ENCODE measurements around the gene P2RY11.

Gene P2RY11

DNA sequence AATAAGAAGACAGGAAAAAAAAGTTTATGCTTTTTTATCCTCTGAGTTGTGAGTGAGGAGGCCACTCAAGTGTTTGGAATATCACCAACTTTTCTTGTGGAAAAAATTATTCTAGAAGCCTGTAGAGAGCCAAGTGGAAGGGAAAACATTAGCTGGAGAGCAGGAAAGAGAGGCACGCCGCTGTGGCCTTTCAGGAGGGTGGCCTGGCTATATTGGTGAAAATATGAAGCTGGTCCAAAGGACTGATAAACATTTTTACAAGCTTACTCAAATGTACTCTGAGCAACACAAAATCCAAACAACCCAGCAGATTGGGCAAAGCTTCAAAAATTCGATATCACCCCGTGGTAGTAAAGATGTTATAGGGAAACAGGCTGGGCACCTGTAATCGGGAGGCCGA is 10.6 kb downstream of the P2RY11 start:
- Histone ChIP-seq H3K4me1 (ENCODE audit: control insufficient read depth, insufficient read depth, low read length) (peaks cover 5% of the 10 kb centered on the region), H3K9ac (ENCODE audit: low read length) (no peak overlapping the region), H3K4me3 (ENCODE audit: low read length) (no peak overlapping the region), H3K27me3 (ENCODE audit: control insufficient read depth, insufficient read depth, low read length) (no peaks in the 10 kb centered on the region), H3K27ac (ENCODE audit: low read depth, low read length) (no peak overlapping the region), H3K36me3 (ENCODE audit: control insufficient read depth, insufficient read depth, low read length) (peaks cover 7% of the 10 kb centered on the region)

DNA sequence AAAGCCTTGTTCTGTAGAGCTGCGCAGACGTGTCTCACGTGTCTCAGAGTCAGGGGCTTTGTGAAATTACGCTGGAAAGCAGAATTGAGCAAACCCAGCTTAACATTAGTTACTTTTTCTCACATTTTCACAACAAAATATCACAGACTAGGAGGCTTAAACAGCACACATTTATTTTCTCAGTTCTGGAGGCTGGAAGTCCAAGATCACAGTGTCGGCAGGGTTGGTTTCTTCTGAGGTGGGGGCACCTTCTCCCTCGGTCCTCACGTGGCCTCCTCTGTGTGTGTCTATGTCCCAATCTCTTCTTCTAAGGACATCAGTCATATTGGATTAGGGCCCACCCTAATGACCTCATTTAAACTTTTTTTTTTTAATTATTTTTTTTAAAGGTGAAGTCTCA is 12.9 kb downstream of the P2RY11 start:
- Histone ChIP-seq H3K9ac (ENCODE audit: low read length) (no peak overlapping the region), H3K27me3 (ENCODE audit: control insufficient read depth, insufficient read depth, low read length) (no peaks in the 10 kb centered on the region), H3K27ac (ENCODE audit: low read depth, low read length) (no peak overlapping the region), H3K36me3 (ENCODE audit: control insufficient read depth, insufficient read depth, low read length) (no peaks in the 10 kb centered on the region), H3K4me1 (ENCODE audit: control insufficient read depth, insufficient read depth, low read length) (no peaks in the 10 kb centered on the region), H3K4me3 (ENCODE audit: low read length) (no peak overlapping the region)

DNA sequence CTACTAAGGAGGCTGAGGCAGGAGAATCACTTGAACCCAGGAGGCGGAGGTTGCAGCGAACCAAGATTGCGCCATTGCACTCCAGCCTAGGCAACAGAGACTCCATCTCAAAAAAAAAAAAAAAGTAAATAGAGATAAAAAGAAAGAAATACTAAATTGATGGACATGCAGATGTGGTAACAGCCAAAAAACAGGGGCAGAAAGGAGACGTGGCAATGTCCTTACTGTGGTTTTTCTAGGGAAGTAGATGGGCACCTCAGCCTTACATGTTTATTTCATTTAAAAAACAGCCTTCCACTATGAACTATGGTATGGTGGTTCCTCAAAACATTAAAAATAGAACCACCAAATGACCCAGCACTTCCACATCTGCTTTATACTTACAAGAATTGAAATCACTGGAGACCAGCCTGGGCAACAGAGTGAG is 14.7 kb downstream of the P2RY11 start:
- H3K9ac ChIP-seq (ENCODE audit: low read length): no peak overlapping the region
- H3K4me3 ChIP-seq (ENCODE audit: low read length): no peak overlapping the region
- no peaks in the 10 kb centered on the region for H3K36me3 ChIP-seq (ENCODE audit: control insufficient read depth, insufficient read depth, low read length)
- no peaks in the 10 kb centered on the region for H3K27me3 ChIP-seq (ENCODE audit: control insufficient read depth, insufficient read depth, low read length)
- H3K27ac ChIP-seq (ENCODE audit: low read depth, low read length): no peak overlapping the region
- H3K4me1 ChIP-seq (ENCODE audit: control insufficient read depth, insufficient read depth, low read length): no peaks in the 10 kb centered on the region

DNA sequence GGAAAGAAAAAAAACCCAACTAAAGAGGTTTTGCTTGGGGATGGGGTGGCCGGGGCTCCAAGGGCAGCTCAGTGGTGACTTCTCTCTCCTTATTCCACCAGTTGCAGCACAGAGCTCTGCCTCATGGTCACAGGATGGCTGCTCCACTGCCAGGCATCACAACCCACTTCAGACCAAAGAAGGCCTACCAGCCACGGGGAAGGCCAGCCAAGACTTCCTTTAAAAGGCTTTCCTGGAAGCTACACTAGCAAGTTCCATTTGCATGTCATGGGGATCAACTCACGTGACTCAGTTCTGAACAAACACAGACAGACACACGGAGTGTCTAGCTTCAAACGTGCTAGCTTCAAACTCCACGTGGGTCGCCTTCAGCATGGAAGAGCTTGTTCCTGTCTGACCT is 21.4 kb downstream of the P2RY11 start:
- Histone ChIP-seq H3K4me1 (ENCODE audit: control insufficient read depth, insufficient read depth, low read length) (no peaks in the 10 kb centered on the region), H3K4me3 (ENCODE audit: low read length) (no peak overlapping the region), H3K27me3 (ENCODE audit: control insufficient read depth, insufficient read depth, low read length) (no peaks in the 10 kb centered on the region), H3K36me3 (ENCODE audit: control insufficient read depth, insufficient read depth, low read length) (peaks cover 18% of the 10 kb centered on the region), H3K9ac (ENCODE audit: low read length) (no peak overlapping the region), H3K27ac (ENCODE audit: low read depth, low read length) (no peak overlapping the region)

DNA sequence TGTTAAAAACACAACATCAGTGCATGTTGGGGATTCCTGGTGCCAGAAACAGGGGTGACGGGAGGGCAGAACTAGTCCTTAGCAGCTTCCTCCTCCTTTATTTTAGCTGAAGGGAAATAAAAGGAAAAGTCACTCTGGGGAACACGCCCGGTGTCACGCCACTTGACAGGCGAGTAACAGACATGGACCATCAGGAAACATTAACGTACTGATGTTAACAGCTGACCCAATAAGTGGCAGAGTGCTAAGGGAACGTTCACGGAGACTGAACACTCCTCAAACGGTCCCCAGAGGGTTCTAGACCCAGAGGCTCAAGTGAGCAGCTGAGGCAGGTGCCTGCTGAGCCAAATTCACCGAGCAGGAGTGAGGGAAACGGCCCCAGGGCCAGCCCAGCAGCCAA is 22.1 kb downstream of the P2RY11 start:
- Histone ChIP-seq H3K4me1 (ENCODE audit: control insufficient read depth, insufficient read depth, low read length) (no peaks in the 10 kb centered on the region), H3K9ac (ENCODE audit: low read length) (no peak overlapping the region), H3K4me3 (ENCODE audit: low read length) (no peak overlapping the region), H3K27me3 (ENCODE audit: control insufficient read depth, insufficient read depth, low read length) (no peaks in the 10 kb centered on the region), H3K27ac (ENCODE audit: low read depth, low read length) (no peak overlapping the region), H3K36me3 (ENCODE audit: control insufficient read depth, insufficient read depth, low read length) (peaks cover 23% of the 10 kb centered on the region)

DNA sequence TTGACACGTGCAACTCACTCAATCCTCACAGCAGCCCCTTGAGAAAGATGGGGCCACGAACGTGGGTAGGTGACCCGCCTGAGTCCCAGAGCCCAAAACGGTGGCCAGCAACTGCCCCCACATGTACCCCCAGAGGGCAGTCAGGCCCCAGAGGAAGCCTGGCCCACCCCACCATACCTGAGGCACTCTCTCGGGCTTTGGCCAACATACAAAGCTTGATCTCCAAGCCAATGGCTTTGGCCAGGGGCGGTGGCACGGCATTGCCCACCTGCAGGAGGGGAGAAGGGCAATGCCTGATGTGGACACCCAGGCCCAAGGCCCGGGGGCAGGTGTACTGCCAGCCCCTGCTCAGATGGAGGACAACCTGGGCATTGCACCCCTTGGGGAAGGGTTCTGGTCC is 22.5 kb downstream of the P2RY11 start:
- Histone ChIP-seq H3K4me1 (ENCODE audit: control insufficient read depth, insufficient read depth, low read length) (no peaks in the 10 kb centered on the region), H3K27ac (ENCODE audit: low read depth, low read length) (no peak overlapping the region), H3K4me3 (ENCODE audit: low read length) (no peak overlapping the region), H3K27me3 (ENCODE audit: control insufficient read depth, insufficient read depth, low read length) (no peaks in the 10 kb centered on the region), H3K9ac (ENCODE audit: low read length) (no peak overlapping the region), H3K36me3 (ENCODE audit: control insufficient read depth, insufficient read depth, low read length) (peaks cover 24% of the 10 kb centered on the region)

DNA sequence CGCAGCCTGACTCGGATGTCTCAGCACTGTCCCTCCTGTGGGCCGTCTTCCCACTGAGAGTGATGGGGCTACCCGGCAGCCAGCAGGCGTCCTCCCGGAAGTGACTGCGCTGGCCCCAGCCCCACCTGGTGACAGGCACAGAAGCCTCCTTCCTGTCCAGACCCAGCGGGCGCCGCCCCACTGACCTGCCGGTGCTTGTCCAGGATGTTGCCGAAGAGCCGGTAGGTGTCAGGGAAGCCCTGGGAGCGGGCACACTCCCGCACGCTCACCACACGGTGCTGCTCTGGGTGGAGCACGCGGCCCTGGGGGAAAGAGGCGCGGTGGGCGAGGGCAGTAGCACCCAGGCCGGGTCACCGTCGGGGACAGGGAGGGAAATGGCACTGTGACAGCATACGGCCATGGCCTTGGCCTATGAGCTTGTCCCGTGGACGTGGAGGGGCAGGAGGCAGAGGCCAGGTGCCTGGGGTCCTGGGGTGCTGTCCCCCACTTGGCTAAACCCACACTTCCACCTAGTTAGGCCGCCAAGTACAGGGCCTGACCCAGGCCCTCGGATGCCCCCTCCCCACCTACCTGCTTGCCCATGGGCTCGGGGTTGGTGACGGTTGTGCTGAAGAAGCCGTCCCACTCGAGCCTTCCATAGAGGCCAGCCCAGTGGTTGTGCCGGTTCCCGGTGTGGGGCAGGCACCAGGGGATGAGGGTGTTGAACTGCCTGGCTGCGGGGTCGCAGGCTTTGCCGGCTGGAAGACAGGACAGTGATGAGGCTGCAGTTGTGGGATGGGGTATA is 24.2 kb downstream of the P2RY11 start:
- H3K27ac ChIP-seq (ENCODE audit: low read depth, low read length): no peak overlapping the region
- H3K4me3 ChIP-seq (ENCODE audit: low read length): no peak overlapping the region
- peaks cover 28% of the 10 kb centered on the region for H3K36me3 ChIP-seq (ENCODE audit: control insufficient read depth, insufficient read depth, low read length)
- H3K9ac ChIP-seq (ENCODE audit: low read length): no peak overlapping the region
- H3K4me1 ChIP-seq (ENCODE audit: control insufficient read depth, insufficient read depth, low read length): no peaks in the 10 kb centered on the region
- no peaks in the 10 kb centered on the region for H3K27me3 ChIP-seq (ENCODE audit: control insufficient read depth, insufficient read depth, low read length)

DNA sequence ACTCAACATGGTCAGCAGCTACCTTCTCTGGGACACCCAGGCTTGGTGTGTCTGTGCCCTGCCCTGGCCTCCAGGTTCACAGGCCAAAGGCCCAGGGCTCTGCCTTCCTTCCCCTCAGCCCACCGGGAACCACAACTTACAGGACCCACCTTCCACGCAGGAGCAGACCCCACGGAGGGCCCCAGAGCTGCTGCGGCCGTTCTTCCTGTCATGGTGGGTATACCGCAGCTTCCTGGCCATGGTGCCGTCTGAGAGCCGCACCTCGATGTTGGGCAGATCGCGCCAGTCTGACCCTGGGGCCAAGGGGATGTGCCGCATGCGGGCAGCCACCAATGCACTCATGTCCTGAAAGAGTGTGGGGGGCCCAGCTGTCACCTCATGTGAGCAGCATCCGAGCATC is 25.4 kb downstream of the P2RY11 start:
- Histone ChIP-seq H3K4me3 (ENCODE audit: low read length) (no peak overlapping the region), H3K9ac (ENCODE audit: low read length) (no peak overlapping the region), H3K27me3 (ENCODE audit: control insufficient read depth, insufficient read depth, low read length) (no peaks in the 10 kb centered on the region), H3K27ac (ENCODE audit: low read depth, low read length) (no peak overlapping the region), H3K4me1 (ENCODE audit: control insufficient read depth, insufficient read depth, low read length) (no peaks in the 10 kb centered on the region), H3K36me3 (ENCODE audit: control insufficient read depth, insufficient read depth, low read length) (peaks cover 34% of the 10 kb centered on the region)

DNA sequence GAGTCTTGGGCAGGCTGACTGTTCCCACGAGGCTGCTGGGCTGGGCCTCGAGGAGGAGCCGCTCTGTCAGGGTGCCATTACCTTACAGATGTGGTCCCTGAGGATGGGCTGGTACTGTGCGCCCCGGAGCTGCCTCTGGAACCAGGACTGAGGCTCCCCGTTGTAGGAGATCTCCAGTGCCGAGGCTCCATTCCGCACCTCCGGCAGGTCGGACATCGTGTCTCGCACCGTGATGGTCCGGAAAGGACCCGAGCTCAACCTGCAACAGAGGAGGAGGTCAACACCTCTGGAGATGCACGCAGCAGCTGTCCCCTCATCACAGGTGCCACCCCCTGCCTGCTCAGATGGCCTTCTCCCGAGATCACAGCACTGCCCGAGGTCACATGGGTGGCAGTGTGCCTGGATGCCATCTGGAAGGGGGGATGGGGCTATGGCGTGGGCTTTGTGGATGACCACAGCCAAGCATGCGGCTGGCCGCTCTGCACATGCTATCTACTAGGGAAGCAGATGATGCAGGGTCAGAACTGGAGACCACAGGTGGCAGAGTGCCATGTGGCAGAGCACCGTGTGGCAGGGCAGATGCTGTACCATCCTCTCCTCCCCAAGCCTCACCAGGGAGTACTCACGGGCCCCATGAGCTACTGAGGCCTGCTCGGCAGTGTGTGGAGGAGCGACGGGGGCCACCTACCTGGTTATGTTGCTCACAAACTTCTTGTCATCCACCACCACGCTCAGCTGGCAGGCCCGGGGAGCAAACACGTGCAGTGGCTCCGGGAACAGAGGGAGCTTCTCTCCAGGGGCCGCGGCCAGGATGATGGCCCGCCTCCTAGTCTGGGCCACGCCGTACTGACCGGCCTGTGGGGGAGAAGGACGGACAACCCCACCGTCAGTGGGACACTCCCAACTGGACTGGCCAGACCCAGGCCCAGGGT is 26.5 kb downstream of the P2RY11 start:
- no peaks in the 10 kb centered on the region for H3K4me1 ChIP-seq (ENCODE audit: control insufficient read depth, insufficient read depth, low read length)
- H3K4me3 ChIP-seq (ENCODE audit: low read length): no peak overlapping the region
- no peak overlapping the region for H3K27ac ChIP-seq (ENCODE audit: low read depth, low read length)
- peaks cover 38% of the 10 kb centered on the region for H3K36me3 ChIP-seq (ENCODE audit: control insufficient read depth, insufficient read depth, low read length)
- no peak overlapping the region for H3K9ac ChIP-seq (ENCODE audit: low read length)
- H3K27me3 ChIP-seq (ENCODE audit: control insufficient read depth, insufficient read depth, low read length): no peaks in the 10 kb centered on the region

DNA sequence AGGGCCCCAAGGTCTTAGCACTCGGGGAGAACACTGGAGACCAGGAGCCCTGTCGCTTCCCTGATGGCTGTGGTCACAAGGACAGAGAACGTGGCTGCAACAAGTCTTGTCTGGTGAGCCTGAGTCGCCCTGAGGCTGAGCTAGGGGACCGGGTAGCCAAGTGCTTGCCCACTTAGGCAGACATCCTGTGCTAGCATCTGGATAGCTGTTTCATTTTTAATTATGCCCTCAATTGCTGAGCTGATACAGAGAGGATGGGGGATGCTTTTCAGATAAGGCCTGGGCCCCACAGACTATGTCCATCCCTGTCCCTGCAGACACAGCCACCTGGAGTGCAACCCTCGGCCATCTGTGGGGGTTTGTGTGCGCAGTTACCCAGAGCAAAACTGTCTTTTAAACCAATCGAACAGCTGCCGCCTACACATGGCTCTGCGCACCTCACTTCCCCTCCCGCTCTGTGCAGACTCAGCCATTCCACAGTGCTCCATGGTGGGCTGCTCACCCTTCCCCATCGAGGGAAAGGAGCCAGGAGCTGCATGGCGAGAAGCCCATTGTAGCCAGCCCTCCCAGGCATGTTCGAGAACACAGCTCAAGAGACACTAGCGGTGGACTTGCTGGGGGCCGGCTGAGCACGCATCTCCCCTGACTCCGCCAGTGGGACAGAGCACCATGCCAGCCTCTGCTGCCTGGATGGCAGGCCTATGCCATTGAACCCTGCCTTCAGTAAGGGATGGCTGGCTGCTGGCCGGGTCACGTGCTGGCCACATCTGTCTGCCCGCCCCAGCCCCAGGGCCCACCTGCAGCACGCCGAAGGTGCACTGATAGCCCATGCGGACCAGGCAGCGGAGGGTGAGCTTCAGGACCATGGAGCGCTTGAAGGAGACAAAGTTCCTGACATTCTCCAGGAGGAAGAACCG is 27.6 kb downstream of the P2RY11 start:
- no peaks in the 10 kb centered on the region for H3K27me3 ChIP-seq (ENCODE audit: control insufficient read depth, insufficient read depth, low read length)
- H3K9ac ChIP-seq (ENCODE audit: low read length): no peak overlapping the region
- H3K4me3 ChIP-seq (ENCODE audit: low read length): no peak overlapping the region
- no peaks in the 10 kb centered on the region for H3K4me1 ChIP-seq (ENCODE audit: control insufficient read depth, insufficient read depth, low read length)
- H3K27ac ChIP-seq (ENCODE audit: low read depth, low read length): no peak overlapping the region
- peaks cover 36% of the 10 kb centered on the region for H3K36me3 ChIP-seq (ENCODE audit: control insufficient read depth, insufficient read depth, low read length)

DNA sequence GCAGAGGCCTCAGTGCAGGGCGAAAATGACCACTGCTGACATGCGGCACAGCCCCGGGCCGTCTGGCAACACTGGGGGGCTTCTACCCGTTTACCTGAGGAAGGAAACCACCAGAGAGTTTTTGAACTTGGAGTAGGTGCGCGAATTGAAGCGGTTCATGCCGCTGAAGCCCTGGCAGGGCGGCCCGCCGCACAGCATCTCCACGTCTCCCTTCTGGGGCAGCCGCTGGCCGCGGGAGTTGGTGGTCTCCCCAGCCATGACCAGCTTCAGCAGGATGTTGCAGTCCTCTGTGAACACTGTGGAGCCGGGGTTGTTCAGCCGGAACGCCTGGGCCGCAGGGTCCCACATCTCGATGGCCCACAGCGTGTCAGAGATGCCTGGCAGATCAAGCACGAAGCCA is 28.5 kb downstream of the P2RY11 start:
- peaks cover 42% of the 10 kb centered on the region for H3K36me3 ChIP-seq (ENCODE audit: control insufficient read depth, insufficient read depth, low read length)
- no peaks in the 10 kb centered on the region for H3K4me1 ChIP-seq (ENCODE audit: control insufficient read depth, insufficient read depth, low read length)

DNA sequence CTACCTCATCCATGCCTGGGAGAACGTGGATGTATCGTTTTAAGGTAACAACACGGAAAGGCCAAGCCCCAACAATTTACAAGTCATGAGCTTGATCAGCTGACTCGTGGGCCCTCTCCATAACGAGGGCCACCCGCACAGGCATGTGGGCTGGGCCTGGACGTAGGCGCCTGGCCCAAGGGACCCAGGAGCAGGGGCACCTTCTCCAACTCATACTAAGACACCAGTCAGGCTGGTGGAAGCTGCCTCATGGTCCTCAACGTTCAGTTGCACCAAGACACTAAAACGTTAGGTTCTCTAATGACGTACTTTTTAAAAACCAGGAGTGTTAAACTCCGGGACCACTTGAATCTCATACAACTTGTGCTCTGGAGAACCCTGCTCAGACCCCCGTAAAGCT is 30.0 kb downstream of the P2RY11 start:
- Histone ChIP-seq H3K36me3 (ENCODE audit: control insufficient read depth, insufficient read depth, low read length) (peaks cover 47% of the 10 kb centered on the region), H3K27ac (ENCODE audit: low read depth, low read length) (no peak overlapping the region), H3K27me3 (ENCODE audit: control insufficient read depth, insufficient read depth, low read length) (no peaks in the 10 kb centered on the region), H3K4me1 (ENCODE audit: control insufficient read depth, insufficient read depth, low read length) (no peaks in the 10 kb centered on the region), H3K9ac (ENCODE audit: low read length) (no peak overlapping the region), H3K4me3 (ENCODE audit: low read length) (no peak overlapping the region)

More for the DNA sequence above, 28.5 kb downstream of the P2RY11 start:
- H3K27me3 ChIP-seq (ENCODE audit: control insufficient read depth, insufficient read depth, low read length): no peaks in the 10 kb centered on the region
- no peak overlapping the region for H3K9ac ChIP-seq (ENCODE audit: low read length)
- H3K27ac ChIP-seq (ENCODE audit: low read depth, low read length): no peak overlapping the region
- H3K4me3 ChIP-seq (ENCODE audit: low read length): no peak overlapping the region
